Activated naive CD8-positive, alpha-beta T cell treated with anti-CD3 and anti-CD28 coated beads for 36 hours (primary cell): ENCODE measurements around the gene STRIP1. TPM values are rescaled to one million over a fixed set of nuclear protein-coding genes. Genes with fewer than 3 reads are reported as not detected.
"Not testable (repeated sequence)": the region's sequence is repeated elsewhere in the genome, so short reads cannot be mapped to it uniquely, and the experiment has no call there.

ENCODE experiments used
- DNase-seq: peaks from one replicate; pipeline ENCODE4 v3.0.0; 2021
- H3K27ac Mint-ChIP-seq: one replicate; pipeline ENCODE4 v1.8.0; 2022; ENCODE audit warnings: mild to moderate bottlenecking, moderate library complexity, mixed read lengths
- H3K27me3 Mint-ChIP-seq: one replicate; pipeline ENCODE4 v1.8.0; 2022; ENCODE audit warnings: mild to moderate bottlenecking, mixed read lengths
- H3K36me3 Mint-ChIP-seq: one replicate; pipeline ENCODE4 v1.8.0; 2021; ENCODE audit warnings: mild to moderate bottlenecking, mixed read lengths
- H3K4me1 Mint-ChIP-seq: one replicate; pipeline ENCODE4 v1.8.0; 2021; ENCODE audit warnings: mixed read lengths
- H3K4me3 Mint-ChIP-seq: one replicate; pipeline ENCODE4 v1.8.0; 2022; ENCODE audit warnings: mild to moderate bottlenecking, moderate library complexity, mixed read lengths
- H3K9me3 Mint-ChIP-seq: one replicate; pipeline ENCODE4 v1.8.0; 2022; ENCODE audit warnings: mixed read lengths
- total RNA-seq, 2 experiments: library from RNA; stranded (reverse); gene quantifications; one replicate each; pipeline ENCODE4 v1.2.3, GENCODE V29; 2021

Gene STRIP1
- total RNA-seq, 2 experiments from 2014 or later: 29.9 to 31.8 TPM

DNA sequence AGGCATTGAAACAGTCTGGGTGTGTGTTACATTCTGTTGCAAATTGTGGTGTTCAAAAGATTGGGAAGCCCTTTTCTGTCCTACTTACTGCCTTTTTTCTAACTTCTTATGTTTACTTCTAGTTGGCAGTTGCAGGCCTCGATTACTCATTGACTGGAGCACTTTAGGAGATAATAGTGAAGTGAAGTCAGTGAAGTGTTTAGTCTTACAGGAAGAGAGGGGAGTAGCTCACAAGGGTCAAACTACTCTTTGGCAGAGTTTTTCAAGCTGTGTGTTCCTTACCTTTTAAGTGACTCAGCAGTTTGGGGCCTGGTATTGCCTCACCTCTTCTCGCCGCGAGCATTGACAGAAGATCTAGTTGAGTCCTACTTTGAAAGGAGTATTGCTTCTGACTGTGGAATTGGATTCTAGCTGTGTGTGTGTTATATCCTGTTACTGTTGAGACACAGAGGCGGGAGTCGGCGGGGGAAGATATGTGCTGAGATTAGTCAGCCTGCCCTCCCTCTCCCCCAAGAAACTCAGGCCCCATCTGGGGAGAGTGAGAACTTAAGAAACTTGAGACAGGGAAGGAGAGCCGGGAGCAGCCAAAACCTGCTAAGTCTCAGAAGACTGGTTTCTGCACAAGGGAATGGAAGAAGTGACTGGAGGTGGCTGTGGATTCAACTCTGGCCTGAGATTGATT is 30.5 kb upstream of the STRIP1 start:
- Mint-ChIP-seq H3K9me3 (no peaks in the 10 kb centered on the region), H3K27ac (peak overlapping the region; percentile 25), H3K36me3 (peaks cover 6% of the 10 kb centered on the region), H3K4me1 (peaks cover 21% of the 10 kb centered on the region), H3K27me3 (no peaks in the 10 kb centered on the region), H3K4me3 (peak overlapping the region; percentile 6)
- DNase-seq: peak; percentile 22

DNA sequence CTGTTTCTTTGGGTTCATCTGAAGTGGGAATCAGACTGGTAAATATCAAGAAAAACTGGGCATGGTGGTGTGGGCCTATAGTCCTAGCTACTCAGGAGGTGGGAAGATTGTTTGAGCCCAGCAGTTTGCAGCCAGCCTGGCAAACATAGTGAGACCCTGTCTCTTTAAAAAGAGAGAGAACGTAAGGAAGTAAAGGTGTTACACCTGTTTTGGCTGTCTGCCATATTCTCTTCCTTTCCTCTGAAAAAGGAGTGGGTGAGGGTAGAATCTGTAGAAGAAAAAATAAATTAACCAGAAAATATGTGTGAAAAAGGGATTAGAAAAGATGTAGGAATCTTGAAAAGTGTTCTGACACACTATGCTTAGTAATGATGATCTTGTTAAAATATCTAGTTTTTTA is 29.8 kb upstream of the STRIP1 start:
- peaks cover 6% of the 10 kb centered on the region for H3K36me3 Mint-ChIP-seq
- no peaks in the 10 kb centered on the region for H3K9me3 Mint-ChIP-seq
- no peak for DNase-seq
- no peak overlapping the region for H3K27ac Mint-ChIP-seq
- no peak overlapping the region for H3K4me3 Mint-ChIP-seq
- peaks cover 21% of the 10 kb centered on the region for H3K4me1 Mint-ChIP-seq
- H3K27me3 Mint-ChIP-seq: no peaks in the 10 kb centered on the region

DNA sequence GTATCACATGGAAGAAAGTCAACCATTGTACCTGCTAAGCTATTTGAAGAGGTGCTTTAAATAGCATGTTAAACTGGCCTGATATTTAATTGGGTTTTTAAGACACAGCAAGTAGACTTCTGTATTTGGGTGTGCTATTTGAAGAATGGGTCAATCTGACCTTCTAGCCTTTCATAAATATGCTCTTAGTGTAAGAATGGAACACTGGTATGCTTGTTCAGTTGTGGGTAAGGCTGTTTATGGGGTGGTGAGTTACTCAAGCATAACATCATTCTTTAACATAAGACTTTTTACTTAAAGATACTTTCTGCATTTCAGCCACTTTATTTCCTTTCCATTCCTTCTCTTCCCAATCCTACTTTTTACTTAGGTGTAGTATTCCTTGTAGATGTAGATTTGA is 28.5 kb upstream of the STRIP1 start:
- H3K4me1 Mint-ChIP-seq: peaks cover 21% of the 10 kb centered on the region
- H3K9me3 Mint-ChIP-seq: no peaks in the 10 kb centered on the region
- no peak overlapping the region for H3K27ac Mint-ChIP-seq
- no peak overlapping the region for H3K4me3 Mint-ChIP-seq
- peaks cover 10% of the 10 kb centered on the region for H3K36me3 Mint-ChIP-seq
- DNase-seq: no peak
- no peaks in the 10 kb centered on the region for H3K27me3 Mint-ChIP-seq

DNA sequence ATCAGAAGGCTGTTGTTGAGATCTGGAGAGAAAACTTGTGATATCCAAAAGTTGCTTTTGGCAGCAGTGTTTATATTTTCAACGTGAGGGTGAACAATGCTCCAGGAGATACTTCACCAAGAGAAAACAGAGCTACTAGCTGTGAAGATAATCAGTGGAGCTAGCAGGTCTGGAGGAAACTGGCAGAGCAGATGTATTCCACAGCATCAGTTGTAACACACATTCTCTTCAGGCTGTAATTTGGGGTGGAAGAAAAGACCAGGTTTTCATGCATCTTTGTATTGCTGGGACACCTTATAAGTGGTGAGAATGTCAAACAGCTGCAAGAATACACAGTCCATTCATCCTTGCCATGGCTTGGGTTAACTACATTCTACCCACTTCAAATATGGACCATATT is 27.9 kb upstream of the STRIP1 start:
- Mint-ChIP-seq H3K9me3 (no peaks in the 10 kb centered on the region), H3K36me3 (peaks cover 10% of the 10 kb centered on the region), H3K27ac (no peak overlapping the region), H3K4me1 (peaks cover 23% of the 10 kb centered on the region), H3K4me3 (no peak overlapping the region), H3K27me3 (no peaks in the 10 kb centered on the region)
- no peak for DNase-seq

DNA sequence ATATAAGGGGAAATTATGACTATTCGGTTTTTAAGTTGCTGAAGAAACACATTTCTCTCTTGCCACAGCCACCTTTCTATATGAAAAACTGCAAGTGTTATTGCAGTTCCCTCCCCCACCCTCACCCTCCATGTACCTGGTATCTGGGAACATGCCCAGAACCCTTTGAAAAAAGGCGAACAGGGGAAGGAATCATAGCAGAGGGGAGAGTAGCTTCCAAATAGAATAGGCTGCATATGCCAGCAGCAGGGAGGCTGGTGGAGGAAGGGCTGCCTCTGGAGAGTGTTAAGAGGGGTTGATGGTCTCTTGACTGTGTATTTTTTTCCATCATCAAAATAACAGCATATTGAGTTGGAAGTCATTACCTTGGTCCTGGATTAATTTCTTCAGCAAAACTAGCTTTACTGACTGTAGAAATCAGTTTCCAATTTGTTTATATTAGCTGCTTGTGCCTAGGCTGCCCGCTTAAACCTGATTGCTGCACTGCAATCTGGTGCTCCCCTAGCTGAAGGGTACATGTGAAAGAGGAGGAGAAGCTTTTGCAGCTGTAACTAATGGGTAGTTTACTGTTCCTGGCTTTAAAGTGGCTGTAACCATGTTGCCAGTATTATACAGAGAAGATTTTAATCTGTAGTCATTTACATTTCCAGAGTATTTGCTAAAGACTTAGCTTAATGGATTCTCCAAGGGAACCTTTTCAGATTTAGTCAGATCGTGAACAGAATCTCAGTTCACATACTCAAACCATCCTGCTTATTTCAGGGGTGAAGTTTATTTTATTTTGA is 27.2 kb upstream of the STRIP1 start:
- Mint-ChIP-seq H3K4me1 (peaks cover 23% of the 10 kb centered on the region), H3K36me3 (peaks cover 12% of the 10 kb centered on the region), H3K4me3 (no peak overlapping the region), H3K27me3 (no peaks in the 10 kb centered on the region), H3K9me3 (no peaks in the 10 kb centered on the region), H3K27ac (no peak overlapping the region)
- no peak for DNase-seq

DNA sequence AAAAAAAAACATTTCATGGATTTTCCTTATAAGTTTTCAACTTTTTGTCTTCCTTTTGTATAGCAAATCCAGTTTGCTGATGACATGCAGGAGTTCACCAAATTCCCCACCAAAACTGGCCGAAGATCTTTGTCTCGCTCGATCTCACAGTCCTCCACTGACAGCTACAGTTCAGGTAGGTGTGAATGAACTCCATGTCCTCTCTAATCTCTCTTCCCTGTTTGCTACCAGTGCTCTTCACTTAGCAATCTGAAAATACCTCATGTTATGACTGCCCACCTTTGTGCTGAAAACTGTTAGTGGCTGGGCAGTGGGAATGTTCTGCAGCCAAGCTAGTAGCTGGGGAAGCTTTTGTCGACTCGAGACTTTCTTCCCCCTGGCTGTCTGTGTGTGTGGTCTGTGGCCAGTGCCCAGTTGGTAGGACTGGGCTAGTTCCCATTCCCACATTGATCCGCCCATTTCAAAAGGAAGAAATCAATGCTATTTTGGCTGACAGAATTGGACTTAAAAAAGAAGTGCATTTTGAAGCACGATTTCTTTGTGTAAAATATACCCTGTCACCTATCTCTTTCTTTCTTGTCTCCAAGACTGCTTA is 25.4 kb upstream of the STRIP1 start:
- Mint-ChIP-seq H3K36me3 (peaks cover 15% of the 10 kb centered on the region), H3K4me3 (no peak overlapping the region), H3K27ac (no peak overlapping the region), H3K9me3 (no peaks in the 10 kb centered on the region), H3K4me1 (peaks cover 11% of the 10 kb centered on the region), H3K27me3 (no peaks in the 10 kb centered on the region)
- no peak for DNase-seq

DNA sequence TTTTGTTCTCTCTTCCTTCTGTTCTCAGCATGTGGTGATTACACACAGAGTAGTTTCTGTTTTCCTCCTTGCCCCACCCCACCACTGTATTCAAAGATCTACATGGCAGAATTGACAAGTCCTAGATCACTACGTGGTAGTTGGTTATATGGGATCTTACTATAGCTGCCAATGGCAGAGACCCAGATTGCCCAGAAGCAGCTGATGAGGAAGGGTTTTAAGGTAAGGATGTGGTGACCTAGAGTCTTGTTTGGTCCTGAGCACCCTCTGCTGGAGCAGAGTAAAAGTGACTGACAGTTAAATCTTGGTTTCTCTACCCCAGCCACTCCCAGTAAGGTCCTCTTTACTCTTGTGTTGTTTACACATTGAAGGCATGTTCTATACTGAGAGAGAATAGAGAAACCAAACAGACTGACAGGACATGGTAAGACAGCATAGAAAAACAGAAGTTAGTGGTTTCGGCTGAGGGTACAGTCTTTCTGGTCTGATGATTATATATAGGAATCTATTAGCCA is 22.8 kb upstream of the STRIP1 start:
- Mint-ChIP-seq H3K9me3 (no peaks in the 10 kb centered on the region), H3K27me3 (no peaks in the 10 kb centered on the region), H3K4me3 (no peak overlapping the region), H3K4me1 (peaks cover 2% of the 10 kb centered on the region), H3K27ac (peak overlapping the region; percentile 5), H3K36me3 (peaks cover 13% of the 10 kb centered on the region)
- no peak for DNase-seq

DNA sequence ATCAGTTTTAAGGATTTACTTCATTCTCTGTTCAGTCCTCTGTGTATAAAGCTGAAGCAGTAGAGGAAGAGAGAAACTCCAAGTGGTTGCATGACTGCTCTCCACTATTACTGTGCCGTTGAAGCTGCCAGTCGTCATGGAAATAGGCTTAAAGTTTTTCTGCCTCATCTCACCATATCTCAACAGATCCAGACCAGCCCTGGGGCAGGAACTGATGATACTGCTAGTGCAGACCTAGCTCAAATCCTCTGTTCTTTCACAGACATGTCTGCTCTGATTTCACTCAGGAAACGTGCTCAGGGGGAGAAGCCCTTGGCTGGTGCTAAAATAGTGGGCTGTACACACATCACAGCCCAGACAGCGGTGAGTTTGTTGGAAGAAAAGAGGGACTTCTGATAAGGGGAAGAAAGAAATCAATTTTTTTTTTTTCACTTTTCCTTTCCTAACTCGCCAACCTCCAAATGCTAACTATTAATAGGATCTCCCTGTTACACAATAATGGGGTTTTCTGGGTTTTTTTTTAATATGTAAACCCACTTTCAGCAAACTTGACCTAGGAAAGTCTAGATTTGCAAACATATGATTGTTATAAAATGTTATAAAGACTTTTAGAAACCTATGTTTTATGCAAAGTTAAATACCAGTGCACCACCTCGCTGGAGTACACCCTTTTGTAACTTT is 22.2 kb upstream of the STRIP1 start:
- no peak overlapping the region for H3K4me3 Mint-ChIP-seq
- H3K27me3 Mint-ChIP-seq: no peaks in the 10 kb centered on the region
- H3K36me3 Mint-ChIP-seq: peaks cover 13% of the 10 kb centered on the region
- no peak for DNase-seq
- H3K27ac Mint-ChIP-seq: peak overlapping the region; percentile 67
- H3K9me3 Mint-ChIP-seq: no peaks in the 10 kb centered on the region
- H3K4me1 Mint-ChIP-seq: peaks cover 2% of the 10 kb centered on the region

DNA sequence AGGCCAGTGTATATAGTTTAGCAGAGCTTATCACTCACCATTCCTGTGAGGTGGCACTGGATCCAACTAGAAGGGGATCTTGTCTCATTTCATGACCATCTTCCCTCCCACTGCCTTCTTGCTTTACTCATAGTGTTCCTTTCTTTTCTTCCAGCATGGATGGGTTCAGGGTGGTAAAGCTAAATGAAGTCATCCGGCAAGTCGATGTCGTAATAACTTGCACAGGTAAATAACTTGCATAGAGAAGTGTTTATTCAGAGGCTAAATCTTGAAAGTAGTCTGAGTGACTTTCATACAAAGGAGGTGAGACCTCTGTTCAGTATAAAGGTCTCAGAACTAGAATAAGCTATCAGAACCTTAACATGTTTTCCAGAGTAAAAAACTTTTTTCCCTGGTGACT is 16.6 kb upstream of the STRIP1 start:
- no peak for DNase-seq
- H3K9me3 Mint-ChIP-seq: no peaks in the 10 kb centered on the region
- H3K4me3 Mint-ChIP-seq: no peak overlapping the region
- H3K27me3 Mint-ChIP-seq: no peaks in the 10 kb centered on the region
- no peaks in the 10 kb centered on the region for H3K4me1 Mint-ChIP-seq
- H3K36me3 Mint-ChIP-seq: peaks cover 15% of the 10 kb centered on the region
- H3K27ac Mint-ChIP-seq: no peak overlapping the region

DNA sequence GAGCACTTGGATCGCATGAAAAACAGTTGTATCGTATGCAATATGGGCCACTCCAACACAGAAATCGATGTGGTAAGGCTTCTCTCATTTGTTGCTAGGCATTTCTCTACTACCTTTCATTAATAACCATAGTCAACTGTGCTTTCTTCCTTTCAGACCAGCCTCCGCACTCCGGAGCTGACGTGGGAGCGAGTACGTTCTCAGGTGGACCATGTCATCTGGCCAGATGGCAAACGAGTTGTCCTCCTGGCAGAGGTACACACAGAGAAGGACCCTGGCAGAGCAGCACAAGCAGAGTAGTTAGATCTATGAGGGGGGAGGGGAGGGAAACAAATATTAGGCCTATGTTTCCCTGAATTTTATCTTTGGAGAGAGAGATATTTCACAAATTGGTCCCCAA is 16.0 kb upstream of the STRIP1 start:
- no peak overlapping the region for H3K4me3 Mint-ChIP-seq
- DNase-seq: no peak
- H3K4me1 Mint-ChIP-seq: no peaks in the 10 kb centered on the region
- H3K27me3 Mint-ChIP-seq: no peaks in the 10 kb centered on the region
- peaks cover 15% of the 10 kb centered on the region for H3K36me3 Mint-ChIP-seq
- H3K27ac Mint-ChIP-seq: no peak overlapping the region
- no peaks in the 10 kb centered on the region for H3K9me3 Mint-ChIP-seq

DNA sequence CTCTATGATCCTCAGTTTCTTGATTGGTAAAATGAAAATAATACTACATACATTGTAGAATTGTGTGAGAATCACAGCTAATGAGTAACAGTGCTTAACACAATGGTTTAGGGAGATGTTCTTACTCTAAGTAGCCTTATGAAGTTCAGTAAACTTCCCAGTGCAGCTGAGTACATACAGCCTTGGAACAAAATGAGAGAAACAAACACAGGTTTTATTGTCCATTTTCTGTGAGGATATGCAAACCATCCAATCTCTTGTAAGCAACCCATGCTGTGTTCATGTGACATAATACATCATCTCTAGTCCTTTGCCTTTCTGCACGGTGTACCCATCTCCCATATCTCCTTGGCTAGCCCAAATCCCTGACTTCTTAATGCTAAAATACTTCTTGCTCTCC is 14.7 kb upstream of the STRIP1 start:
- H3K9me3 Mint-ChIP-seq: no peaks in the 10 kb centered on the region
- H3K36me3 Mint-ChIP-seq: peaks cover 19% of the 10 kb centered on the region
- H3K4me1 Mint-ChIP-seq: no peaks in the 10 kb centered on the region
- no peak overlapping the region for H3K4me3 Mint-ChIP-seq
- H3K27me3 Mint-ChIP-seq: no peaks in the 10 kb centered on the region
- H3K27ac Mint-ChIP-seq: no peak overlapping the region
- no peak for DNase-seq

DNA sequence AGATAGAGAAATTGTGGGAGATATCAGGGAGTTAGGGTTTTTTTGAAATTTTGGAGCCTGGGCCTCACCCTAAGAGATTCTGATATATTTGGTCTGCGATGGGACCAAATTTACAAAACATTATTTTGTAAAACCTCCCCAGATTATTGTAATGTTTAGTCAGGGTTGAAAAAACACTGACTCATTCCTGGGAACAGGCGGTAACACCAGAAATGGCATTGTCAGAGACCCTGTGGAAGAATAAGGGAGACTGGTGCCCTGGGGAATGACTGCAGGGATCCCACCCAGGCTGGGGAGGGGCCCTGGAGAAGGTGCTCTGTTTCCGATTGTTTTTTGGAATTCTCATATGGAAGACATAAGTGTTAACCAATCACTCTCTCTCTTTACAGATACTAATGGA is 13.1 kb upstream of the STRIP1 start:
- H3K27ac Mint-ChIP-seq: no peak overlapping the region
- no peak overlapping the region for H3K4me3 Mint-ChIP-seq
- H3K4me1 Mint-ChIP-seq: no peaks in the 10 kb centered on the region
- peaks cover 19% of the 10 kb centered on the region for H3K36me3 Mint-ChIP-seq
- DNase-seq: no peak
- no peaks in the 10 kb centered on the region for H3K9me3 Mint-ChIP-seq
- no peaks in the 10 kb centered on the region for H3K27me3 Mint-ChIP-seq

DNA sequence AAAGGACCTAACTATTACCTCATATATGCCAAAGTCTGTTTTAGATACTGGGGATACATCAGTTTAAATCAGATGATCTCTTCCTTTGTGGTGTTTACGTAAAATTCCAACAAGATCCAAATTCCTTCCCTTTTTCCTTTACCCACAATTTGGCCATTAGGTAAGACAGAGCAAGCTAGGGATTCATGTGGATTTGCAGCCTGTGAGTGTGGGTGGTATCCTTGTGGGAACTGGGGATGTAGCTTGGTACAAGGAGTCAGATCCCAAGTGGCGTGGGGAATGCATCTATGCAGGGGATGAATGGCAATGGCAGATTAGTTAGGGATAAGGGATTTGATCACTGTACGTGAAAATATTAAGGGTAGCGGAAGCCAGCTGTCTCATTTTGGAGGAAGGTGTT is 9.8 kb upstream of the STRIP1 start:
- Mint-ChIP-seq H3K36me3 (peaks cover 14% of the 10 kb centered on the region), H3K4me3 (no peak overlapping the region), H3K27ac (no peak overlapping the region), H3K4me1 (no peaks in the 10 kb centered on the region), H3K27me3 (no peaks in the 10 kb centered on the region), H3K9me3 (no peaks in the 10 kb centered on the region)
- DNase-seq: no peak

DNA sequence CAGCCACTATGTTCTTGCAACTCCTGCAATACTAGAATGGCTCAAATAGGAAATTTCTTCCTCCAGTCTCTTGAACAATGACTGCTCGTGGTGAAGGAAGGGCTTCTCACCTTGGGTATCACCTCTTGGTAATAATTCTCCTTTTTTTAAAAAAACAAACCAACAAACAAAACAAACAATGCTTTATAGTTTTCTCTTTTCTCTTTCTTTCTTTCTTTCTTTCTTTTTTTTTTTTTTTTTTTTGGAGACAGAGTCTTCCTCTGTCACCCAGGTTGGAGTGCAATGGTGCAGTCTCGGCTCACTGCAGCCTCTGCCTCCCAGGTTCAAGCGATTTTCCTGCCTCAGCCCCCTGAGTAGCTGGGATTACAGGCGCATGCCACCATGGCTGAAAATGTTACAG is 3.7 kb upstream of the STRIP1 start:
- H3K36me3 Mint-ChIP-seq, H3K9me3 Mint-ChIP-seq, H3K27me3 Mint-ChIP-seq, DNase-seq: not testable (repeated sequence)
- Mint-ChIP-seq H3K4me3 (peak overlapping the region; percentile 72), H3K4me1 (peaks cover 30% of the 10 kb centered on the region), H3K27ac (peak overlapping the region; percentile 82)

DNA sequence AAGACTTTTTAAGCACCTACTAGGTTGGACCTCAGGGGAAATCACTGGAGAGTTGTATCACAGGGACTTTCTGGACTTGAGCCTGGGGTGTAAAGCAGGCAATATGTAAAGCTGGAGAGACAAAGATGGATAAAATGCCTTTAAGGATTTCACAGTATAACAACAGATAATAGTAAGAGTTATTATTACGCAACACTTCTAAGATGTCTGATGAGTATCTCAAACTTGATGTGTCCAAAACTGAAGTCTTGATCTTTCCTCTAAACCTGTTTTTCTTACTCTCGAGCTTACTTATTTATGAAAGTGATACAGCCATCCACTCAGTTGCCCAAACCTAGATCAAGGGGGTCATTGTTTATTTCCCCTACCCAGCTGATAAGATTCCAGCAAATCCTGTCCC is 2.1 kb upstream of the STRIP1 start:
- H3K4me1 Mint-ChIP-seq: peaks cover 41% of the 10 kb centered on the region
- H3K36me3 Mint-ChIP-seq: peaks cover 2% of the 10 kb centered on the region
- no peaks in the 10 kb centered on the region for H3K9me3 Mint-ChIP-seq
- H3K4me3 Mint-ChIP-seq: no peak overlapping the region
- H3K27me3 Mint-ChIP-seq: no peaks in the 10 kb centered on the region
- H3K27ac Mint-ChIP-seq: no peak overlapping the region
- no peak for DNase-seq
